HG02610 (cell line): ENCODE results near the gene TSHZ1.

Source experiments
- ATAC-seq: cut with Tn5 transposase; IDR thresholded peaks from one replicate; pipeline ENCODE4 v1.9.1; 2021; ENCODE audit warnings: mild to moderate bottlenecking, moderate library complexity; ENCODE audit not compliant: unreplicated experiment

TSHZ1 gene

DNA sequence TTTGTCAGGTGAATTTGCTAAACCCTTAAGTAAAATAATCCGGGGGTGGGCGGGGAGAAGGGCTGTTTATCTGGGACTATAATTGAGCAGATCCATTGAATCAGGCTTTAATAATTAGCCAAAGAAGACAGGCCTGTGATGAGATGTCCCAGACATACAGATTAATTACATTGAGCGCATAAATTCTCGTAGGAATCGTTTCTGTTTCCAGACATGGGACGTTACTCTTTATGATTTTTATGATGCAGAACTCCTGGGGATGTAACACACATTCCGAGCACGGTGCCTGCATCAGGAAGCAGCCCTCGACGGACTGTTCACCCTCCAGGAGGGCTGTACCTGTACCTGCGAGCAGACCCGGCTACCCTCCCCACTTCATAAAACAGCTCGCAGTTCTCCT, 128.0 kb downstream of the TSHZ1 start:
- no peak for ATAC-seq
